Choroid plexus epithelial cell (primary cell): ENCODE data around the gene ADAR.

Experiments used
- DNase-seq: peaks from one replicate; pipeline ENCODE4 v3.0.0-alpha.2; 2010; ENCODE audit warnings: low read depth
- H3K4me3 ChIP-seq: 2 replicates; pipeline ENCODE4 v1.5.1; 2011; ENCODE audit warnings: low read depth, mild to moderate bottlenecking, control low read depth, low read length, moderate library complexity
- CTCF ChIP-seq: conservative IDR thresholded peaks from 2 replicates; pipeline ENCODE4 v1.5.1; 2011; ENCODE audit warnings: low read depth, mild to moderate bottlenecking, control low read depth, inconsistent platforms, low read length, moderate library complexity

The ADAR gene

GRCh38 chr1:154546264-154547063 lies 61.5 kb downstream of the ADAR start:
- no peak overlapping the region for H3K4me3 ChIP-seq
- peak; percentile 74 for DNase-seq
- TF ChIP-seq CTCF: peak; percentile 86

DNA sequence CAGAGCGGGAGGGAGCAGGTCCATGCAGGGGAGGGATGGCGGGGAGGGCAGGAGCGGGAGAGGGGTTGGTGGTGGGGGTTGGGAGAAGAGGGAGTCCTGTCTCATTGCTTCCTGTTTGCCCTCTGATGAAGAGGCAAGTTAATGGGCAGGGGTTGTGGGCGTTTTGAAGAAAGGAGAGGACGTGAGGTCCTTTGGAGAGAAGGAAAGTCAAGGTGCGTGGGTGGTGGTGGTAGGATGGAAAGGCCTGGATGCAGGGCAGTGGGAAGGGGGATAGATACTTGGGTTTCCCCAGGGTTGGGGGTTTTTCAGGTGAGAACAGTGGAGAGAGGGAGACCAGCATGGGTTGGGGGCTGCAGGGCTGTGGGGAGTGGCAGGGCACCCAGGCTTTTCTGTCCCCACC lies 66.8 kb downstream of the ADAR start:
- no peak for DNase-seq
- no peak for TF ChIP-seq CTCF

DNA sequence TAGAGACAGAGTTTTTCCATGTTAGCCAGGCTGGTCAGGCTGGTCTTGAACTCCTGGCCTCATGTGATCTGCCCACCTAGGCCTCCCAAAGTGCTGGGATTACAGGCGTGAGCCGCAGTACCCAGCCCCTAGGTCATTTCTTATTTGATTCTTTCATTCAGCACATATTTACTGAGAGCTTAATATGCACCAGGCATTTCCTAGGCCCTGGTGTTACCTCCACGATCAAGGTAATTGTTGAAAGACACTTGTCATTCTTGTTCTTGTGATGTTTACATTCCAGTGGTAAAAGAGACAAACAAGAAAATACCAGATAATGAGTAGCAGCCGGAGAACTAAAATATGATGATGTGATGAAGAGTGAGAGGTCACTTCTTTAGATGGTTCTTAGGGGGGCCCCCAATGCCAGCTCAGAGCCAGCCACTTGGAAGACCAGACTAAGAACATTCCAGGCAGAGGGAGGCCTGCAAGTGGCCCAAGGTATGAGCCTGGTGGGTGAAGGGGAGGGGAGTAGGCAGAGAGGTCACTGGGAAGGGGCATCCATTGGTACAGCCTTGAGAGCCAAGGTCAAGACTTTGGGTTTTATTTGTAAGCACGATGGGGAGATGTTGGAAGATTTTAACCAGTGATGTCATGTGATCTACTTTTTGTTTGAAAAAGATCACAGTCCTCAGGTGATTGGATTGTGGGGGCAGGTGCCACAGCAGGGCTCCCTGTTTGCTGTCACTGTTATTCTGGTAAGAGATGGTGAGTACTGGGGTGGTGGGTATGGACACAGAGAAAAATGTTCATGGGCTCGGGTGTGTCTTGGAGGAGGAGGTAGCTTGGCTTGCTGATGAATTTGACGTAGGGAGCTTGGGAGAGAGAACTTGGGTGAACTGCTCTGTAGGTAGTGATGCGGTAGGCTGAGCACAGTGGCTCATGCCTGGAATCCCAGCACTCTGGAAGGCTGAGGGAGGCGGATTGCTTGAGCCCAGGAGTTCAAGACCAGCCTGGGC lies 68.2 kb downstream of the ADAR start:
- no peak for TF ChIP-seq CTCF
- H3K4me3 ChIP-seq: no peak overlapping the region

More for the DNA sequence above, 66.8 kb downstream of the ADAR start:
- no peak overlapping the region for H3K4me3 ChIP-seq

GRCh38 chr1:154536570-154536969 lies 71.4 kb downstream of the ADAR start:
- TF ChIP-seq CTCF: no peak
- DNase-seq: no peak

More for the DNA sequence above, 68.2 kb downstream of the ADAR start:
- no peak for DNase-seq

GRCh38 chr1:154533952-154534844 lies 73.8 kb downstream of the ADAR start:
- DNase-seq: peak; percentile 54
- peak; percentile 63 for TF ChIP-seq CTCF

More at GRCh38 chr1:154536570-154536969, 71.4 kb downstream of the ADAR start:
- H3K4me3 ChIP-seq: no peak overlapping the region

More at GRCh38 chr1:154533952-154534844, 73.8 kb downstream of the ADAR start:
- no peak overlapping the region for H3K4me3 ChIP-seq
